Kidney capillary endothelial cell (primary cell): Measurements from ENCODE around the gene ZNF830.
"Not testable (repeated sequence)": the region's sequence is repeated elsewhere in the genome, so short reads cannot be mapped to it uniquely, and the experiment has no call there.

Experiments
- DNase-seq: peaks from one replicate; pipeline ENCODE4 v3.0.0-alpha.2; 2018; ENCODE audit warnings: low spot score

Gene ZNF830

DNA sequence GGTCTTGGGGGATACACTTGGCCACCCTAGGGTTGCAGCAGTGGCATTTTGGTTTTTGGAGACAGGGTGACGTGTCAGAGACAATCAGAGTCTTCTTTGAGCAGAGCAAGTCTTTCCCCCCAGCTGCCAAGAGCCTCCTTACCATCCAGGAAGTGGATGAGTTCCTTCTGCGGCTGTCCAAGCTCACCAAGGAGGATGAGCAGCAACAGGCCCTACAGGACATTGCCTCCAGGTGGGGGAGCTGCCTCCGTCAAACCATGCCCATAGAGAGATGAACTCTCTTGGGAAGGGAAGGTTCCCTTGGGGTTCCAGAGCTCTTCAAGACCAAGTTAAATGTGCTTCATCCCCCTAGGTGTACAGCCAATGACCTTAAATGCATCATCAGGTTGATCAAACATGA is 30.3 kb downstream of the ZNF830 start:
- no peak for DNase-seq

DNA sequence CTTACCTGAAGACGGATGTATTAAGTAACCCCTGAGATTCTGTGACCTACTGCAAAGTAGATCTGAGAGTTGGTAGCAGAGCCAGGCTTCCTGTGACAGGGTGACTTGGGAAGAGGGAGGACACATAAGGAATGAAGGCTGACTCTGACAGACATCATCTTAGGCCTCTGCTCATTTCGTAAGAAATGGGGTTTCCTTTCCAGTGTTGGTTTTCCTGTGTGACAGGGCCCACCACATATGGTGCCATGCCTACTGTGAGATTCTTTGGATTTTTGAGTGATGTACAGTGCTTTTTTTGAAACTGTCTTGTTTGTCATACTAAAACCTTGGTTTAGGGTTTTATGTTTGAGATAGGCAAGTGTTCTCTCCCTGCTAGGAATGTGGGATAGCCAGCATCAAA is 31.7 kb downstream of the ZNF830 start:
- DNase-seq: no peak

DNA sequence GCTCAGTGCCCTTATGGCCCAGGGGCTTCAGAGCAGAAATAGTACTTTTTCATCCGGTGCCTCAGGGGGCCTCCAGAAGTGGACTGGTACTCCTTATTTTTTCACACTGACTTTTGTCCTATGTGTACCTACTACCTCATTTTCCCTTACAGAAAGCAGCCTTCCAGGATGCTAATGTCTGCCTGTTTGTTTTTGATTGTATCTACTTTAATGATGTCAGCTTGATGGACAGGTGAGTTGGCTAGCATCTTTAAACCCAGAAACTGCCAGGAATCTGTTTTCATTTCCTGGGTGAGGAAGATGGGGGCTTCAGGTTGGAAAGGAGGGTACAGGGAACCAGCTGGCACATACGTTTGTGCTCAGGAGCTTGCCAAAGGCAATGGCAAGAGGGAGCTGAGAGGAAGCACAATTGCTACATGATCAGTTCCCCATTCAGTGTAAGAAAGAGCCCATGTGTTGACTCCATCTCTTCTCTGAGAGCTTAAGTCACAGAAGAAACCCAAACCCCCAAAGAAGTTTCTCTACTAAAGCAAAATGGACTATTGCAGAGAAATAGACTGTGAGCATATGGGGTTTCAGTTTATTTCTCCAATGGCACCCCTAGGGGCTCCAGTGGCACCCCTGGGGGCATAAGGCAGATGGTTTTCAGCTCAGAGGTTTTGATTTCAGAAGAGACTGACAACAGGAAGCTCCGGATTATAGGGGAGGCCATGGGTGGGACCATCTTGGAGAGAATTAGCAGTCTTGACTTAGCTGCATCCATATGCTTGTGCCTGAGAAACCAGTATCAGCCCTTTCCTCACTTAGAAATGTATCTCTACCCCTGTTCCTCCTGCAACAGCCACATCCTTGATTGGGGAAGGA is 35.3 kb downstream of the ZNF830 start:
- DNase-seq: no peak

DNA sequence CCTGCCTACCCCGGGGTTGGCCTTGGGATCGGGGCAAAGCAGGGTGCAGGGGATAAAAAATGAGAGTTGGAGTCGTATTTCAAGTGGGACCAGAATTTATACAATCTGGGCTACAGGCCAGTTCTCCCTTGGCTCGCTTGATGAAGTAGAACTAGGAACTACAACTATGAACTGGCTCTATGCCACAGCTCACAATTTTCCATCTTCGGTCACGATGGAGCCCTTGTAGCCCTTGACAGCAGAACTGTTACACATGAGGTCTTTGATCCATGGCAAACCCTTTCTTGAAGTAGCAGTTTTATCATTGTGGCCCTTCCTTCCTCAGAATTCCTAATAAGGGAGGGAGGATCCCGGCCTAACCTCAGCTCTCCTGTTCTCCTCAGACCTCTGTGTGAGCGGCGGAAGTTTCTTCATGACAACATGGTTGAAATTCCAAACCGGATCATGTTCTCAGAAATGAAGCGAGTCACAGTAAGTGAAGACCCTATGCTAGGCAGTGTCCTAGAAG is 36.1 kb downstream of the ZNF830 start:
- DNase-seq: no peak

DNA sequence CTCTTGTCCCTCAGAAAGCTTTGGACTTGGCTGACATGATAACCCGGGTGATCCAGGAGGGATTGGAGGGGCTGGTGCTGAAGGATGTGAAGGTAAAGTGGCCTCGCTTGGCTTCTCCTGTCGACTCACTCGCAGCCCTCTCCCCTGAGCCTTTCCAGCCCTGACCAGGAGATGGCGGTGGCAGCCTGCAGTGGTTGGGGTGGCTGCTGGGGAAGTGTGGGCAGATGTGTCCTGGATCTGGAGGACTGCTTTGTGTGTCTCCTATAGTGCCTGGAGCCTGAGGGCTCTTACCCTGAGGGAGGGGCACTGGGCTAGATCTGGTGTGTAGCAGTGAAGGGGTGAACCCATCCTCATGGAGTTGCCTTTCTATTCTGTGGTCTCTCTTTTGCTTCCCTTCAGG is 36.9 kb downstream of the ZNF830 start:
- DNase-seq: peak; percentile 60

DNA sequence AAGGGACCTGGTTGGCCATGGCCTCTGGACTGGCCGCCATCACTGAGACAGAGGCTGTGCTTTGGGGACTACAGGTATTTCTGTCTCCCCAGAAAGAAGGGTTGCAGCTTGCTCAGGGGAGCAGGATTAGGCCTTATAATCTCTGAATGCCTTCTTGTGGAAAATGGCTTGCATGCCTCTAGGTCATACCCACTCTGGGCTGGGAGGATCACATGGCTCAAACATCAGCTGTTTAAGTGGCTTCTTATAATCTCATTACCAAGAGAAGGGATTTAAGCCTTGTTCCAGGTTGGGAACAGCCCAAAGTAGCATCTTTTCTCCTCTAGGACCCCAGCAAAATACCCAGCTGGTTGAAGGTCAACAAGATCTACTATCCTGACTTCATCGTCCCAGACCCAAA is 38.1 kb downstream of the ZNF830 start:
- no peak for DNase-seq

DNA sequence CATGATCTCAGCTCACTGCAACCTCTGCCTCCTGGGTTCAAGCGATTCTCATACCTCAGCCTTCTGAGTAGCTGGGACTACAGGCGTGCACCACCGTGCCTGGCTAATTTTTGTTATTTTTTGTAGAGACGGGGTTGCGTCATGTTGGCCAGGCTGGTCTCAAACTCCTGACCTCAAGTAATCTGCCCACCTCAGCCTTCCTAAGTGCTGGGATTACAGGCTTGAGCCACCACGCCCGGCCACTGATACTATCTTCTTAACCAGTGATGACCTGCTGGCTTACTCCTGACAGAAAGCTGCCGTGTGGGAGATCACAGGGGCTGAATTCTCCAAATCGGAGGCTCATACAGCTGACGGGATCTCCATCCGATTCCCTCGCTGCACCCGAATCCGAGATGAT is 39.6 kb downstream of the ZNF830 start:
- not testable (repeated sequence) for DNase-seq

DNA sequence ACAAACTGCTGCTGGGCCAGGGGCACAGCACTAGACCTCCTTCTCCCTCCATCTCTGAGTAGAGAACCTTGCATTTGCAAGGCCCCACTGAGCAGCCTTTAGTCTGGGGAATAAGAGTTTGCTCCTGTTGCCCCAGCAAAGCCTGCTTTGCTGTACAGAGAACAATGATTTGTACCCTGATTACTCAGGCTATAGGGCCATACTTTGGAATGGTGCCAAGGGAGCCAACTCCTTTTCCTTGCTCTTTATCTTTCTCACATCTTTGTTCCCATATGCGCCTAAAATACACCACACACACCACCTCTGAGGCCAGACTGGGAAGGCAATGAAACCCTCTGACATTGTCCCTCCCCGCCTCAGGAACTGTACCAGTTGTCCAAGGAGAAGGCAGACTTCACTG is 40.2 kb downstream of the ZNF830 start:
- DNase-seq: peak; percentile 32

DNA sequence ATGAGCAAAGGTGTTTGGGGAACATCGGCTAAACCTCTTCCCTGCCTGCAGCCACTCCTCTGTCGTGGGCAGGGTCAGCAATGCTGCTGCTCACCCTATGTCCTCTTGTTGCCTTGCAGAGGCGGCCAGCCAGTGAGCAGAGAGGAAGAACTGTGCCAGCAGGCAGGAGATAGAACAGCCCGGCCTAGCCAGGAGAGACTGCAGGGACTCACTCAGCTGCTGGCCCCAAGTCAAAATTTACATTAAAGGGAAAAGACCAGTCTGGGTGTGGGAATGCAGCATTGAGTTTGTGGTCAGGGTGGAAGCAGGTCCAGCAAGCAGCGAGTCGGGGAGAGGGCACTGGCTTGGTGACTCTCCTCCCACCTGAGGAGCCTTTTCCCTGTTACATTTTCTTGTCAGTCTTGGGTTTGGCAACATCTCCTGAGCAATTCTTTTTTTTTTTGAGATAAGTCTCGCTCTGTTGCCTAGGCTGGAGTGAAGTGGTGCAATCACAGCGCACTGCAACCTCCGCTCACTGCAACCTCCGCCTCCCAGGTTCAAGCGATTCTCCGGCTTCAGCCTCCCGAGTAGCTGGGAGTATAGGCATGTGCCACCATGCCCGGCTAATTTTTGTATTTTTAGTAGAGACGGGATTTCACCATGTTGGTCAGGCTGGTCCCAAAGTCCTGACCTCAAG is 41.7 kb downstream of the ZNF830 start:
- no peak for DNase-seq

DNA sequence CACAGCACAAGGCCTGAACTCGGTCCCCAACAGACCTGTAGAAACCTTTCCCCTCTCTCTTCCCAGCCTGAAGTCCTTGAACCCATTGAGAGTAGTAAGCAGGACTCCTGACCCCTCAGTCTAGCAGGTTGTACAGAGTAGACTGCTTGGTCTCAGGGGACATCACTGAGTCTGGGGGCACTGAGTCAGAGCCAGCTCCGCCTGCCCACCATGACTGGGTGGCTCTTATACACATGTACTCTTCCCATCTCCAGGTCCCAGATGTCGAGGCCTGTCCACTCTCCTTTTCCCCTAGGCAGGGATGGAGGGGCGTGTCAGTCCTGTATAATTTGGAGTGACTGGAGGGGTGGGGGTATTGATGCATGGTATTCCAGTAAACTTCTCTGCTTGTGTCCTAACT is 42.4 kb downstream of the ZNF830 start:
- no peak for DNase-seq

DNA sequence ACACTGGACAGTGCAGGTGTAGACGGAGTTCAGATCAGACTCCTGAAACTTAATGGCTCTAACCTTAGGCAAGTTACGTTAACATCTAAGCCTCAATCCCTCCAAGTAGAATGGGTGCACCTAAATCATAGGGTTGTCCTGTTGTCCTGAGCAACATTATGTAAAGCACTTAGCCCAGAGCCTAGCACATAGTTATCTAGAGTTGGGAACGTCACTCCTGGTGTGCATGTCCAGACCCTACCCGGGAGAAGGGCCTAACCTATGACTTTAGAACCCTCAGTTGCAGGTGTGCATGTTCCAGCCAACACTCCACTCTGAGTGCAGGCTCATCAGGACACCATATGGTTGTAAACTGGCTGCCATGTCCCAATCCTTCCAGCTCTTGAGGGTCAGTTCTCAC is 45.0 kb downstream of the ZNF830 start:
- no peak for DNase-seq

DNA sequence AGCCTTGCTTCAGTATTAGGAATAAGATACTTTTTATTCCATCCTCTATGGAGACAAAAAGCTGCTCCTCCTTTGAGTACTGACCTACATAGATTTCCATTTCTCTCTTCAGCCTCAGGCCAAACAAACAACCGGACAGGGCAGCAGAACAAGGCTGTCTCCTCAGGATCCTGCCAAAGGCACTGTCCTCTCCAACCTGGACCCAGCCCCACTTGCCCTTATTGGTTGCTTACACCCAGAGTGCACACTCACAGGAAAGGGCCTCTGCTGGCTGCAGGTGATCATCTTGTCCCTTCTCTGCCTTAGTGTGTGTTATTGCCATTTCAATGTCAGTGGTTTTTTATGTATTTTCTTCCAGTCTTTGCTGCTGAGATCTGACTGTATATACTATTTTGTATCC is 45.6 kb downstream of the ZNF830 start:
- no peak for DNase-seq

DNA sequence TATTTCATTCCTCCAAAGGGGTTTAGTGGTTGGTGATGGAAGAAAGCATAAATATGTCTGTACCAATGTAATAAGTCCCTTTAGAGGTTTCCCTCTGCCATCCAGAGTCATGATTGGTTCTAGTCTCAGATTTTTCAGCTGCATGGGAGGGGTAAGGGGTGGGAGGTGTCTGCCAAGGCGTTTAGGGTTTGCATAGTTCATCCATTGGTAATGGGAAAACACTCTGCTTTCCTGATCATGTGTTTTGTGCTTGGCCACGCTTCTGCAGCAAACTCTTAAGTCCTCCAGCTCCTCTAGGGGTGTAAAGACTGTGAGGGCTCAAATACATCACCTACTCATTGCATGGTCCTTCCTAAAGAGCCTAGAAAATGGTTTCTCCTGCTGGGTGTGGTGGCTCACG is 48.8 kb downstream of the ZNF830 start:
- no peak for DNase-seq

DNA sequence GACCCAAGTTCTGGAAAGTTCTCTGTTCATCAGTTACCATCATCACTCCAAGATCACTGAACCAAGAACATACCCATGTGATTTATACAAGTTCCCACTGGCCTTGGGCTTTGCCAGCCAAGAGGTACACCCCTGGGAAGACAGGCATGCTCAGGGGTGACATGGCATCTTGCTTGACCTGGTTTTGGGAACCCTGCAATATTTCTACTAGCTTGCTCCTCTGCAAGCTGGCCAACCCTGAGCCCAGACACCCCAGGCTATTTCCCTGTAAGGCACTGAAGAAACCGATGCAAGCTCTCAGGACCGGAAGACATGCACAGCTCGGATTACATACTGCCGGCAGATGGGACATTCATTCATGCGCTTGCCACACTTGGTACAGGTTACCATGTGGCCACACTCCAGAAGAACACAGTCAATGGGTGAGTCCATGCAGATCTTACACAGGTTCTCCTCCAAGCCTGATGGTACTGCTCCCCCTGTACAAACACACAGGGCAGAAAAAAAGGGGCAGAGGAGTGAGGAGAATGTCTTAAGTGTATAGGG is 50.4 kb downstream of the ZNF830 start:
- no peak for DNase-seq
